ENCODE measurements around the gene HSD3B7. TPM values are rescaled to one million over a fixed set of nuclear protein-coding genes. Genes with fewer than 3 reads are reported as not detected.
A peak's percentile ranks its signal among the peaks of the same experiment; 100 is the strongest.

The HSD3B7 gene
- total RNA-seq, 2 donors from 2014 or later, result 2.4 to 4.7 TPM

DNA sequence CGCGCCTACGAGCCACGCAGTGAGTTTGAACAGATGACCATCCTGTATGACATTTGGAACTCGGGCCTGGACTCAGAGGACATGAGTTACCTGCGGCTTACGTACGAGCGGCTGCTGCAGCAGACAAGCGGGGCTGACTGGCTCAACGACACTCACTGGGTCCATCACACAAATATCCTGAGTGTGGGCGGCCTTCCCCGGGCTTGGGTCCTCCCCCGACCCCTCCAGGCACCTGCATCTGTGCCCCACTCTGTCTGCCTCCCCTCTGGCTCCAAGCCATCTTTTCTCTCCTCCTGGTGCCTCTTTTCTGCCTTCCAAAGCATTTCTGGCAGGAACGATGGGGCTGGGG, 5.0 kb upstream of the HSD3B7 start:
- no peak for ATAC-seq (replicated peaks in 1 of 2)
- Mint-ChIP-seq H3K27ac (no peak overlapping the region), H3K4me3 (no peak overlapping the region), H3K27me3 (ENCODE audit: low read depth) (no peaks in the 10 kb centered on the region), H3K36me3 (ENCODE audit: insufficient read depth in 2 of 2) (peaks cover 2 to 19% of the 10 kb centered on the region in 2 donors), H3K9me3 (no peaks in the 10 kb centered on the region), H3K4me1 (ENCODE audit: low read depth) (peaks cover 5% of the 10 kb centered on the region)
- DNase-seq, result no peak

DNA sequence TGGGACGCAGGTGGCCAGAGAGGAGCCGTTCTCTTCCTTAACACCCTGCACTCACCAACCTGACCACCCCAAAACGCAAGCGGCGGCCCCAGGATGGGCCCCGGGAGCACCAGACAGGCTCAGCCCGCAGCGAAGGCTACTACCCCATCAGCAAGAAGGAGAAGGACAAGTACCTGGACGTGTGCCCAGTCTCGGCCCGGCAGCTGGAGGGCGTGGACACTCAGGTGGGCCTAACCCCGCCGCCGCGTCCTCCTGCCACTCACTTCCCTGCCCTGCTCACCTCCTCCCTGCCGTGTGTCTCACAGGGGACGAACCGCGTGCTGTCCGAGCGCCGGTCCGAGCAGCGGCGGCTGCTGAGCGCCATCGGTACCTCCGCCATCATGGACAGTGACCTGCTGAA, 4.6 kb upstream of the HSD3B7 start:
- H3K9me3 Mint-ChIP-seq, result no peaks in the 10 kb centered on the region
- H3K36me3 Mint-ChIP-seq (ENCODE audit: insufficient read depth in 2 of 2), result peaks cover 2 to 19% of the 10 kb centered on the region in 2 donors
- peaks cover 5% of the 10 kb centered on the region for H3K4me1 Mint-ChIP-seq (ENCODE audit: low read depth)
- DNase-seq (no peak), ATAC-seq (replicated peaks in 1 of 2) (no peak)
- H3K4me3 Mint-ChIP-seq, result no peak overlapping the region
- no peak overlapping the region for H3K27ac Mint-ChIP-seq
- H3K27me3 Mint-ChIP-seq (ENCODE audit: low read depth), result no peaks in the 10 kb centered on the region

DNA sequence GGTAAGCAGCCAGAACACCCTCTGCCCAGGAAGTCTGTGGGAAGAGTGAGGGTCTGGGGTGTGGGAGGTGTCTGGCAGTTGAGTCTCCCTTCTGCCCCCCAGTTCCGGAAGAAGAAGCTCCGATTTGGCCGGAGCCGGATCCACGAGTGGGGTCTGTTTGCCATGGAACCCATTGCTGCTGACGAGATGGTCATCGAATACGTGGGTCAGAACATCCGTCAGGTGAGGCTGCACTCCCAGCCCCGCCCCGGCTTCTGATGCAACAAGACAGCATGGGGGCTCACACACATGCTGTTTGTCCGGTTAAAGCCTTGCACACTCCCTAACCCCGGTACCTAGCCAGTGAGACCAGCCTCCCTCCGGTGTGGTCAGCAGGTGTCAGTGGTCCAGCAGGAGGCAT, 4.0 kb upstream of the HSD3B7 start:
- Mint-ChIP-seq H3K27ac (no peak overlapping the region), H3K9me3 (no peaks in the 10 kb centered on the region), H3K36me3 (ENCODE audit: insufficient read depth in 2 of 2) (peaks cover 2 to 19% of the 10 kb centered on the region in 2 donors), H3K27me3 (ENCODE audit: low read depth) (no peaks in the 10 kb centered on the region), H3K4me1 (ENCODE audit: low read depth) (peaks cover 5% of the 10 kb centered on the region), H3K4me3 (no peak overlapping the region)
- ATAC-seq (replicated peaks in 1 of 2) (no peak), DNase-seq (no peak)

GRCh38 chr16:30982548-30983288, 2.3 kb upstream of the HSD3B7 start:
- no peaks in the 10 kb centered on the region for H3K27me3 Mint-ChIP-seq (ENCODE audit: low read depth)
- no peaks in the 10 kb centered on the region for H3K9me3 Mint-ChIP-seq

GRCh38 chr16:30983289-30983889, 1.6 kb upstream of the HSD3B7 start:
- Mint-ChIP-seq H3K9me3 (no peaks in the 10 kb centered on the region), H3K27ac (no peak overlapping the region), H3K4me1 (ENCODE audit: low read depth) (peaks cover 5% of the 10 kb centered on the region), H3K4me3 (no peak overlapping the region), H3K27me3 (ENCODE audit: low read depth) (no peaks in the 10 kb centered on the region), H3K36me3 (ENCODE audit: insufficient read depth in 2 of 2) (peaks cover 0 to 12% of the 10 kb centered on the region in 2 donors)
- no peak for DNase-seq
- ATAC-seq (replicated peaks in 1 of 2), result no peak

More at GRCh38 chr16:30982548-30983288, 2.3 kb upstream of the HSD3B7 start:
- no peak overlapping the region for H3K27ac Mint-ChIP-seq
- H3K4me3 Mint-ChIP-seq, result no peak overlapping the region
- DNase-seq (no peak), ATAC-seq (replicated peaks in 1 of 2) (no peak)
- peaks cover 0 to 12% of the 10 kb centered on the region in 2 donors for H3K36me3 Mint-ChIP-seq (ENCODE audit: insufficient read depth in 2 of 2)
- peaks cover 5% of the 10 kb centered on the region for H3K4me1 Mint-ChIP-seq (ENCODE audit: low read depth)

GRCh38 chr16:30983898-30984610, 953 bp upstream of the HSD3B7 start:
- Mint-ChIP-seq H3K27me3 (ENCODE audit: low read depth) (no peaks in the 10 kb centered on the region), H3K27ac (no peak overlapping the region), H3K9me3 (no peaks in the 10 kb centered on the region), H3K4me3 (no peak overlapping the region), H3K4me1 (ENCODE audit: low read depth) (peaks cover 5% of the 10 kb centered on the region), H3K36me3 (ENCODE audit: insufficient read depth in 2 of 2) (peaks cover 0 to 7% of the 10 kb centered on the region in 2 donors)
- DNase-seq (no peak), ATAC-seq (replicated peaks in 1 of 2) (no peak)

DNA sequence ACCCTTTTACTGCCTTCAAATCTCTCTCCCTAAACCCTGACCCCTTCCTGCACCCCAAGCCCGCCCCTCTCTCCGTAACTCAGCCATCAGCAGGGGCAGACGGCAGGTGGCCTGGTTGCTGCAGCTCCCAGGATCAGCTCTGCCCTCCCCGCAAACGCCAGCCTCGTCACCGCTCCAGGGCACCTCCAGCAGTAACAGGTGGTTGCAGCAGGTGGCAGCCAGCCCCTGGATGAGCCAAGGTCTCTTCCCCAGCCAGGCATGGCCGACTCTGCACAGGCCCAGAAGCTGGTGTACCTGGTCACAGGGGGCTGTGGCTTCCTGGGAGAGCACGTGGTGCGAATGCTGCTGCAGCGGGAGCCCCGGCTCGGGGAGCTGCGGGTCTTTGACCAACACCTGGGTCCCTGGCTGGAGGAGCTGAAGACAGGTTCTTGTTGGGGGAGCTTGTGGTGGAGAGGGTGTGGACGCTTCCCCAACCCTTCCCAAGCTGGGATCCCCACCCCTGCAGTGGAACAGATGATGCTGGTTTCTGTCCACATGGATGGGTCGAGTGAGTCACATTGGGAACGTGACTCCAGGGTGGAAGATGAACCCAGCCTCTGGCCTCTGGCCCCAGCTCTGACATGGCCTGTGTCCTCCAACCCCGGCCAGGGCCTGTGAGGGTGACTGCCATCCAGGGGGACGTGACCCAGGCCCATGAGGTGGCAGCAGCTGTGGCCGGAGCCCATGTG, 558 bp downstream of the HSD3B7 start:
- Mint-ChIP-seq H3K36me3 (ENCODE audit: insufficient read depth in 2 of 2) (peaks cover 0 to 3% of the 10 kb centered on the region in 2 donors), H3K9me3 (no peaks in the 10 kb centered on the region), H3K4me3 (peak overlapping the region in 1 of 2 donors; percentile 29), H3K4me1 (ENCODE audit: low read depth) (peaks cover 5% of the 10 kb centered on the region), H3K27me3 (ENCODE audit: low read depth) (no peaks in the 10 kb centered on the region), H3K27ac (no peak overlapping the region)
- no peak for DNase-seq
- peak in 1 of 2 donors; percentile 6 for ATAC-seq (replicated peaks in 1 of 2)

GRCh38 chr16:30986129-30986991, 1.4 kb downstream of the HSD3B7 start:
- ATAC-seq (replicated peaks in 1 of 2) (no peak), DNase-seq (no peak)
- Mint-ChIP-seq H3K36me3 (ENCODE audit: insufficient read depth in 2 of 2) (peaks cover 0 to 2% of the 10 kb centered on the region in 2 donors), H3K4me3 (no peak overlapping the region), H3K27me3 (ENCODE audit: low read depth) (no peaks in the 10 kb centered on the region), H3K27ac (no peak overlapping the region), H3K9me3 (no peaks in the 10 kb centered on the region), H3K4me1 (ENCODE audit: low read depth) (peaks cover 5% of the 10 kb centered on the region)

DNA sequence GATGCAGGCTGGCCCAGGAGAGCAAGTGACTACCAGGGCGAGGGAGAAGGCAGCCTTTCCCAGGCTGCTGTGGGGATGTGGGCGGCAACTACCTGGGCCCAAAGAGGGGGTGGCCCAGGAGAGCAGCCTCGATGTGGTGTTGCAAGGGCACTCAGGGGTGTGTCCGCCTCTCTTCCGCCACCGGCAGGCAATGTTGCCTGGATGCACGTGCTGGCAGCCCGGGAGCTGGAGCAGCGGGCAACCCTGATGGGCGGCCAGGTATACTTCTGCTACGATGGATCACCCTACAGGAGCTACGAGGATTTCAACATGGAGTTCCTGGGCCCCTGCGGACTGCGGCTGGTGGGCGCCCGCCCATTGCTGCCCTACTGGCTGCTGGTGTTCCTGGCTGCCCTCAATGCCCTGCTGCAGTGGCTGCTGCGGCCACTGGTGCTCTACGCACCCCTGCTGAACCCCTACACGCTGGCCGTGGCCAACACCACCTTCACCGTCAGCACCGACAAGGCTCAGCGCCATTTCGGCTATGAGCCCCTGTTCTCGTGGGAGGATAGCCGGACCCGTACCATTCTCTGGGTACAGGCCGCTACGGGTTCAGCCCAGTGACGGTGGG, 2.7 kb downstream of the HSD3B7 start:
- H3K36me3 Mint-ChIP-seq (ENCODE audit: insufficient read depth in 2 of 2), result no peaks in the 10 kb centered on the region
- peaks cover 5% of the 10 kb centered on the region for H3K4me1 Mint-ChIP-seq (ENCODE audit: low read depth)
- H3K4me3 Mint-ChIP-seq, result no peak overlapping the region
- no peak for ATAC-seq (replicated peaks in 1 of 2)
- no peaks in the 10 kb centered on the region for H3K9me3 Mint-ChIP-seq
- DNase-seq, result no peak
- no peak overlapping the region for H3K27ac Mint-ChIP-seq
- no peaks in the 10 kb centered on the region for H3K27me3 Mint-ChIP-seq (ENCODE audit: low read depth)

GRCh38 chr16:30989469-30990047, 4.6 kb downstream of the HSD3B7 start:
- Mint-ChIP-seq H3K4me1 (ENCODE audit: low read depth) (peaks cover 12% of the 10 kb centered on the region), H3K27ac (no peak overlapping the region), H3K36me3 (ENCODE audit: insufficient read depth in 2 of 2) (no peaks in the 10 kb centered on the region), H3K27me3 (ENCODE audit: low read depth) (no peaks in the 10 kb centered on the region), H3K4me3 (no peak overlapping the region), H3K9me3 (no peaks in the 10 kb centered on the region)
- ATAC-seq (replicated peaks in 1 of 2) (no peak), DNase-seq (no peak)

GRCh38 chr16:30990105-30990504, 5.1 kb downstream of the HSD3B7 start:
- Mint-ChIP-seq H3K4me3 (no peak overlapping the region), H3K36me3 (ENCODE audit: insufficient read depth in 2 of 2) (no peaks in the 10 kb centered on the region), H3K27me3 (ENCODE audit: low read depth) (no peaks in the 10 kb centered on the region), H3K9me3 (no peaks in the 10 kb centered on the region), H3K27ac (no peak overlapping the region), H3K4me1 (ENCODE audit: low read depth) (peaks cover 16% of the 10 kb centered on the region)
- ATAC-seq (replicated peaks in 1 of 2), result no peak
- DNase-seq, result no peak

DNA sequence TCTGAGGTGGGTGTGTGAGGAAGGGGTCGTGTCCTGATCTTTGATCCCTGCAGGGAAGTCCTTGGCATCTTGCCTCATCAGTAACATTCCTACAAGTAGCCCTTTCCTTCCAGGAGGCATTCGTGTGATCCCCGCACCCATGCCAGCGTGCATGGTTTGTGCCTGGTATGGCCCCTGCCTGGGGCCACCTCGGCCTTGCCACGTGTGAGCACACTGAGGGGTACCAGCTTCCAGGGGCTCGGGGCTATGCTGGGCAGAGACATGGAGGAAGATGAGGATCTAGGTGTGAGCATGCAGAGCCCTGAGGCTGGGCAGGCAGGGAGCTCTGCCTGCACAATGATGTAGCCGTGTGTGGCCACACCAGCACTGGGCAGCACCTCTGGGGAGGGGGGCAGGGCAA, 6.0 kb downstream of the HSD3B7 start:
- no peak overlapping the region for H3K27ac Mint-ChIP-seq
- DNase-seq (no peak), ATAC-seq (replicated peaks in 1 of 2) (no peak)
- peaks cover 20% of the 10 kb centered on the region for H3K4me1 Mint-ChIP-seq (ENCODE audit: low read depth)
- H3K4me3 Mint-ChIP-seq, result no peak overlapping the region
- H3K27me3 Mint-ChIP-seq (ENCODE audit: low read depth), result no peaks in the 10 kb centered on the region
- H3K9me3 Mint-ChIP-seq, result no peaks in the 10 kb centered on the region
- H3K36me3 Mint-ChIP-seq (ENCODE audit: insufficient read depth in 2 of 2), result no peaks in the 10 kb centered on the region

All from activated T-cell treated with anti-CD3 and anti-CD28 coated beads, Interleukin-2, amount 50 U/mL, for 72 hours (primary cell).